Central memory CD8-positive, alpha-beta T cell (primary cell): ENCODE results near the gene HHIPL2.

Experiments used
- ATAC-seq: fragments of 150-1000 bp; cut with Tn5 transposase; replicated peaks from 2 replicates; pipeline ENCODE4 v1.10.0; 2022; ENCODE audit warnings: mild to moderate bottlenecking, moderate FRiP score, moderate number of reproducible peaks; ENCODE audit not compliant: poor library complexity, severe bottlenecking; ENCODE audit errors: extremely low read depth
- DNase-seq, 2 donors: peaks; one replicate each; pipeline ENCODE4 v3.0.0; 2021; ENCODE audit warnings: low spot score in 2 of 2
- H3K27ac Mint-ChIP-seq: one replicate; pipeline ENCODE4 v1.8.0; 2022; ENCODE audit warnings: low read depth, mild to moderate bottlenecking, moderate library complexity, mixed read lengths
- H3K27me3 Mint-ChIP-seq: one replicate; pipeline ENCODE4 v1.8.0; 2022; ENCODE audit warnings: mixed read lengths
- H3K36me3 Mint-ChIP-seq: one replicate; pipeline ENCODE4 v1.8.0; 2022; ENCODE audit warnings: mild to moderate bottlenecking, moderate library complexity, mixed read lengths; ENCODE audit not compliant: insufficient read depth
- H3K4me1 Mint-ChIP-seq: one replicate; pipeline ENCODE4 v1.8.0; 2022; ENCODE audit warnings: mixed read lengths
- H3K4me3 Mint-ChIP-seq: one replicate; pipeline ENCODE4 v1.8.0; 2022; ENCODE audit warnings: mild to moderate bottlenecking, moderate library complexity, mixed read lengths
- H3K9me3 Mint-ChIP-seq: one replicate; pipeline ENCODE4 v1.8.0; 2022; ENCODE audit warnings: mixed read lengths

The HHIPL2 gene

GRCh38 chr1:222547944-222548671 is at the start of gene HHIPL2:
Gene HHIPL2 (minus strand): TSS chr1:222548104. CDS start chr1:222548044, 60 bp downstream.
- no peaks in the 10 kb centered on the region for H3K36me3 Mint-ChIP-seq
- DNase-seq (no peak), ATAC-seq (no peak)
- no peaks in the 10 kb centered on the region for H3K9me3 Mint-ChIP-seq
- no peak within 1 kb of the TSS for H3K4me3 Mint-ChIP-seq
- H3K4me1 Mint-ChIP-seq = no peaks in the 10 kb centered on the region
- peaks cover 28% of the 10 kb centered on the region for H3K27me3 Mint-ChIP-seq
- H3K27ac Mint-ChIP-seq = no peak within 1 kb of the TSS

- H3K27me3 Mint-ChIP-seq = peaks cover 6% of the 10 kb centered on the region
- no peak for ATAC-seq
- H3K36me3 Mint-ChIP-seq = no peaks in the 10 kb centered on the region
- H3K27ac Mint-ChIP-seq = no peak overlapping the region
- H3K4me1 Mint-ChIP-seq = no peaks in the 10 kb centered on the region
- H3K4me3 Mint-ChIP-seq = no peak overlapping the region
- no peaks in the 10 kb centered on the region for H3K9me3 Mint-ChIP-seq
- no peak for DNase-seq
Measured at GRCh38 chr1:222596696-222597095, 48.8 kb upstream of the HHIPL2 start.

- no peak for ATAC-seq
- Mint-ChIP-seq H3K4me1 (peaks cover 9% of the 10 kb centered on the region), H3K27me3 (peaks cover 6% of the 10 kb centered on the region)
Measured at GRCh38 chr1:222594789-222595188, 46.9 kb upstream of the HHIPL2 start.

GRCh38 chr1:222592171-222592570 is 44.3 kb upstream of the HHIPL2 start:
- ATAC-seq = no peak
- H3K9me3 Mint-ChIP-seq = no peaks in the 10 kb centered on the region
- H3K4me3 Mint-ChIP-seq = no peak overlapping the region
- no peak overlapping the region for H3K27ac Mint-ChIP-seq
- peaks cover 6% of the 10 kb centered on the region for H3K27me3 Mint-ChIP-seq
- peaks cover 20% of the 10 kb centered on the region for H3K36me3 Mint-ChIP-seq
- H3K4me1 Mint-ChIP-seq = peaks cover 27% of the 10 kb centered on the region
- no peak for DNase-seq

More at GRCh38 chr1:222594789-222595188, 46.9 kb upstream of the HHIPL2 start:
- DNase-seq = no peak
- peaks cover 4% of the 10 kb centered on the region for H3K36me3 Mint-ChIP-seq
- H3K27ac Mint-ChIP-seq = no peak overlapping the region
- H3K9me3 Mint-ChIP-seq = no peaks in the 10 kb centered on the region
- H3K4me3 Mint-ChIP-seq = no peak overlapping the region

DNA sequence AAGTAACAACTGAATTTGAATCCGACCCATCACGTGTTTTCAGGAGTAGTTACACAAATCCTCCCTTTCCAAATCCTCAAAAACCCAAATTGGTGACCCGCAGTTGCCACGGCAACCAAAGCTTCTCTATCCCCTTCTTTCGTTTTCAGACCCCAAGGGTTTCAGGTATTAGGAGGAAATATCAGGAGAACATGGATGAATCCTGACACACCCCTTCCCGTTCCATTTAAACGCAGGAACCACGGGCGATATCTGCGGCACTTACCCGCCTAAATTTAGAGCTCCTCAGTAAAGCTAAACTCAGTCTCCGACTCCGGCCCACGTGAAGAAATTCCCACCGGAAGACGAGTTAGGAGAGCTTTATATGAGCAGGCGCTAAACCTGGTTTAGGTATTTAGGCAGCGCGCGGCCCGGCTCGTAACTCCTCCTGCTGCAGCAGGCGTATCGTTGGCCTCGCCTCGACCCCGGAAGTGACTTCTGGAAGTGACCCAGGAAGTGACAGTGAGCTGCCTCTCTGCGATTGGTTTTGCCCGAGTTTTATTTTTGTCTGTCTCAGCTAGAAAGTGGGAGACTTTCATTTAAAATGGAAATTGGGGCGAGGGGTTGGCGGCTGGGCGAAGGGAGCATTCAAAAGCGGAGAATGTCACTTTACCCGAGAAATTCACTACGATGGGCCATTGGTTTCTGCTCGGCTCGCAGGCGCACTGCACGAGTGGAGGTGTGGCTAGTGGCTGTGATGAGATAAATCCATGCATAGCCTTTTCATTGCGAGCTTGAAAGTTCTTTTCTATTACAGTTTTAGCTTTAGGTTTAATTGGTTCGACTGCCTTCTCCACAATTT is 41.8 kb upstream of the HHIPL2 start, which contains the start of gene TAF1A:
TSS of gene TAF1A (minus strand) at position 472 of the 841 bp plus-strand sequence.
- peaks cover 30% of the 10 kb centered on the region for H3K36me3 Mint-ChIP-seq
- H3K27ac Mint-ChIP-seq = peak within 1 kb of the TSS; percentile 96
- no peaks in the 10 kb centered on the region for H3K27me3 Mint-ChIP-seq
- peak; percentile 64 to 73 for DNase-seq
- peak; percentile 98 for ATAC-seq
- H3K4me3 Mint-ChIP-seq = peak within 1 kb of the TSS; percentile 97
- peaks cover 33% of the 10 kb centered on the region for H3K4me1 Mint-ChIP-seq
- no peaks in the 10 kb centered on the region for H3K9me3 Mint-ChIP-seq

DNA sequence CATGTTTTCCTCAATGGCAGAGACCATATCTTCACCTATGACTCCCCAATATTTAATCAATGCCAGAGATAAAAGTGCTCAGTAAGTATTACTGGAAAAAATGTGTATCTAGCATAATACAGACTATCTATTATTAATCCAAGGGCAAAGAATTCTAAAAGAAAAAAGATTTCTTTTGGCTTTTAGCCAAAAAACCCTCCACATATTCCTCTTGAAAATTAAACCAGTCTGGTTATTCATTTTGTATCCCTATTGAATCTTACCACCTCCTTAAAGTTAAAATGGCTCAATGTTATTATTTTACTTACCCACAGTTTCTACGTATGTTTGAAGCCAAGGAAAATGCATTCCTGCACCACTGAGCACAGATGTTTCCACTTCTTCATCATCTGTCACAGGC is 40.2 kb upstream of the HHIPL2 start:
- Mint-ChIP-seq H3K4me3 (no peak overlapping the region), H3K27ac (peak overlapping the region; percentile 37), H3K27me3 (no peaks in the 10 kb centered on the region), H3K4me1 (peaks cover 36% of the 10 kb centered on the region), H3K9me3 (no peaks in the 10 kb centered on the region), H3K36me3 (peaks cover 40% of the 10 kb centered on the region)
- no peak for ATAC-seq
- no peak for DNase-seq

- H3K27ac Mint-ChIP-seq = no peak overlapping the region
- H3K9me3 Mint-ChIP-seq = no peaks in the 10 kb centered on the region
- no peak for DNase-seq
- peaks cover 40% of the 10 kb centered on the region for H3K4me1 Mint-ChIP-seq
- no peaks in the 10 kb centered on the region for H3K27me3 Mint-ChIP-seq
- peaks cover 44% of the 10 kb centered on the region for H3K36me3 Mint-ChIP-seq
- H3K4me3 Mint-ChIP-seq = no peak overlapping the region
- ATAC-seq = no peak
Measured at GRCh38 chr1:222586842-222587241, 38.9 kb upstream of the HHIPL2 start.

- no peaks in the 10 kb centered on the region for H3K27me3 Mint-ChIP-seq
- no peak for DNase-seq
- H3K4me3 Mint-ChIP-seq = no peak overlapping the region
- ATAC-seq = no peak
- H3K27ac Mint-ChIP-seq = no peak overlapping the region
- H3K9me3 Mint-ChIP-seq = no peaks in the 10 kb centered on the region
- peaks cover 14% of the 10 kb centered on the region for H3K4me1 Mint-ChIP-seq
- peaks cover 37% of the 10 kb centered on the region for H3K36me3 Mint-ChIP-seq
Measured at GRCh38 chr1:222583079-222583478, 35.2 kb upstream of the HHIPL2 start.

DNA sequence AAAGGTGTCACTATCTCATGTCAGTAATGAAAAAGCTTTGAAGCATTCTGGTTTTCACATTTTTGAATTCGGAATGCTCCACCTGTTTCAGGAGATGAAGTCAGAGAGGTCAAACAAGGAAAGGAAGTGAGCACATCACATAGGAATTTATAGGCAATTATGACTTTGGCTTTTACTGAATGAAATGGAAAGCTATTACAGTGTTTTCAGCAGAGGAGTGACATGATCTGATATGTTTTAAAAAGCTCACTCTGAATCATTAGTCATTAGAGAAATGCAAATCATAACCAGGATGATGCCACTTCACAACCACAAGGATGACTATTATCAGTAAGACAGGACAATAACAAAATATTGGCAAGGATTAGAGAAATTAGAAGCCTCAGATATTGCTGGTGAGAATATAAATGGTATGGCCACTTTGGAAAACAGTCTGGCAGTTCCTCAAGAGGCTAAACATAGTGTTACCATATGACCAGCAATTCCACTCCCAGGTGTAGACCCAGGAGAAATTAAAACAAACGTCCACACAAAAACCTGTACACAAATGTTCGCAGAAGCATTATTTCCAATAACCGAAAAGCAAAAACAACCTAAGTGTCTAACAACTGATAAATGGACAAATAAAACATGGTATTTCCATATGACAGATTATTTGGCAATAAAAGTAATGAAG is 34.3 kb upstream of the HHIPL2 start:
- H3K27ac Mint-ChIP-seq = no peak overlapping the region

GRCh38 chr1:222579316-222579715 is 31.4 kb upstream of the HHIPL2 start:
- H3K27me3 Mint-ChIP-seq = no peaks in the 10 kb centered on the region
- DNase-seq (no peak), ATAC-seq (no peak)
- no peak overlapping the region for H3K27ac Mint-ChIP-seq
- H3K4me3 Mint-ChIP-seq = no peak overlapping the region
- peaks cover 7% of the 10 kb centered on the region for H3K4me1 Mint-ChIP-seq
- peaks cover 25% of the 10 kb centered on the region for H3K36me3 Mint-ChIP-seq
- no peaks in the 10 kb centered on the region for H3K9me3 Mint-ChIP-seq

More for the DNA sequence above, 34.3 kb upstream of the HHIPL2 start:
- Mint-ChIP-seq H3K4me3 (no peak overlapping the region), H3K9me3 (no peaks in the 10 kb centered on the region), H3K27me3 (no peaks in the 10 kb centered on the region), H3K4me1 (peaks cover 13% of the 10 kb centered on the region), H3K36me3 (peaks cover 33% of the 10 kb centered on the region)
- ATAC-seq = no peak
- DNase-seq = no peak

DNA sequence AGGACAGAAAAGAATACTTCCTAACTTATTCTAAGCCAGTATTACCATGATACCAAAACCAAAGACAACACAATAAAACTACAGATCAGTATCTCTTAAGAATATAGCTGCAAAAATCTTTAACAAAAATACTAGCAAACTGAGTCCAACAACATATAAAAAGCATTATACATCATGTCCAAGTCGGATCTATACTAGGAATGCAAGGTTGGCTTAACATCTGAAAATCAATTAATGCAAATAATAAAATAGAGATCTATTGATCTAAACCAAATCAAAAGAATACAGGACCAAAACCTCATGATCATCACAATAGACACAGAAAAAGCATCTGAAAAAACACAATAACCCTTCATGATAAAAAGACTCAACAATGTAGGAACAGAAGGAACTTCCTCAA is 22.9 kb upstream of the HHIPL2 start:
- Mint-ChIP-seq H3K4me1 (no peaks in the 10 kb centered on the region), H3K27ac (no peak overlapping the region), H3K36me3 (peaks cover 28% of the 10 kb centered on the region), H3K4me3 (no peak overlapping the region), H3K9me3 (peaks cover 5% of the 10 kb centered on the region), H3K27me3 (no peaks in the 10 kb centered on the region)
- ATAC-seq (no peak), DNase-seq (no peak)

GRCh38 chr1:222561656-222562055 is 13.8 kb upstream of the HHIPL2 start:
- peaks cover 6% of the 10 kb centered on the region for H3K4me1 Mint-ChIP-seq
- DNase-seq (no peak), ATAC-seq (no peak)
- no peak overlapping the region for H3K4me3 Mint-ChIP-seq
- no peaks in the 10 kb centered on the region for H3K9me3 Mint-ChIP-seq
- no peaks in the 10 kb centered on the region for H3K27me3 Mint-ChIP-seq
- no peak overlapping the region for H3K27ac Mint-ChIP-seq
- H3K36me3 Mint-ChIP-seq = peaks cover 36% of the 10 kb centered on the region
